Gastrocnemius medialis (tissue), 4 donors: ENCODE results near the gene TGFBRAP1. TPM values are rescaled to one million over a fixed set of nuclear protein-coding genes. Genes with fewer than 3 reads are reported as not detected.

Experiments
- ATAC-seq, 2 donors: fragments of 150-250 bp; one replicate each; pipeline ENCODE4 v1.9.1; 2016
- DNase-seq, 2 donors: peaks; one replicate each; pipeline ENCODE4 v3.0.0-alpha.2; 2019
- H3K27ac ChIP-seq, 4 donors: fragments of 200-600 bp; sonication (generic); 1 replicate in 1 of 4; 2 replicates in 3 of 4; pipeline ENCODE4 v1.5.1; 2016 to 2018; ENCODE audit warnings: mild to moderate bottlenecking in 2 of 4, moderate library complexity in 1 of 4
- H3K27me3 ChIP-seq, 3 donors: fragments of 200-600 bp; sonication (generic) in 2 of 3; 1 replicate in 1 of 3; 2 replicates in 2 of 3; pipeline versions ENCODE4 v1.5.1 to v1.6.0; 2016 to 2019; ENCODE audit warnings: mild to moderate bottlenecking in 1 of 3, moderate library complexity in 1 of 3
- H3K36me3 ChIP-seq, 2 donors: fragments of 200-600 bp; sonication (generic) in 1 of 2; one replicate each; pipeline ENCODE4 v1.5.1; 2017 to 2018
- H3K4me1 ChIP-seq, 2 donors: fragments of 200-600 bp; sonication (generic) in 1 of 2; one replicate each; pipeline ENCODE4 v1.5.1; 2016 to 2017; ENCODE audit warnings: mild to moderate bottlenecking in 2 of 2
- H3K4me3 ChIP-seq, 4 donors: fragments of 200-600 bp; sonication (generic) in 3 of 4; 1 replicate in 1 of 4; 2 replicates in 3 of 4; pipeline ENCODE4 v1.5.1; 2016 to 2019; ENCODE audit warnings: mild to moderate bottlenecking in 2 of 4
- H3K9me3 ChIP-seq, 3 donors: fragments of 200-600 bp; sonication (generic) in 2 of 3; 1 replicate in 1 of 3; 2 replicates in 2 of 3; pipeline ENCODE4 v1.5.1; 2016 to 2019
- POLR2A ChIP-seq, 2 donors: fragments of 450-650 bp; IDR thresholded peaks; one replicate each; pipeline ENCODE4 v1.6.1; 2017; ENCODE audit warnings: antibody characterized with exemption in 2 of 2, mild to moderate bottlenecking in 2 of 2, moderate library complexity in 2 of 2
- in situ Hi-C, 4 donors: fragments of 200-750 bp; cut with MboI; loops; one replicate each; pipeline versions ENCODE4 v1.15.0 to v1.8.0; 2017; ENCODE audit warnings: low sequenced_read_pairs in 4 of 4
- intact Hi-C: fragments of 100-400 bp; cut with DNase I; formaldehyde crosslinking; loops from one replicate; pipeline ENCODE4 v1.15.1; 2023; ENCODE audit warnings: low total_unique reads
- total RNA-seq, 4 donors: library from RNA; depleted of rRNA; stranded (reverse); fragments of >200 nt; gene quantifications; one replicate each; pipeline versions ENCODE4 v1.1.0 to v1.2.3, GENCODE V29; 2016
- TF ChIP-seq, protein P1 (sequence below), 5 experiments: fragments of 450-650 bp in 3 of 5; fragments of 200-600 bp in 2 of 5; sonication (generic) in 2 of 5; IDR thresholded peaks in 4 of 5; conservative IDR thresholded peaks in 1 of 5; 1 replicate in 4 of 5; 2 replicates in 1 of 5; pipeline ENCODE4 v1.5.1; 2016 to 2019; ENCODE audit warnings: antibody characterized with exemption in 5 of 5, mild to moderate bottlenecking in 3 of 5, moderate library complexity in 3 of 5

The TGFBRAP1 gene
- total RNA-seq, 4 donors from 2014 or later, result 19.7 to 28.9 (median 20.3) TPM

- peaks cover 86 to 96% of the 10 kb centered on the region in 2 donors for H3K4me1 ChIP-seq
- no peaks in the 10 kb centered on the region for H3K36me3 ChIP-seq
- in situ Hi-C loops, result no loop called here
These were observed 47.3 kb upstream of the TGFBRAP1 start for GRCh38 chr2:105376789-105377240.

DNA sequence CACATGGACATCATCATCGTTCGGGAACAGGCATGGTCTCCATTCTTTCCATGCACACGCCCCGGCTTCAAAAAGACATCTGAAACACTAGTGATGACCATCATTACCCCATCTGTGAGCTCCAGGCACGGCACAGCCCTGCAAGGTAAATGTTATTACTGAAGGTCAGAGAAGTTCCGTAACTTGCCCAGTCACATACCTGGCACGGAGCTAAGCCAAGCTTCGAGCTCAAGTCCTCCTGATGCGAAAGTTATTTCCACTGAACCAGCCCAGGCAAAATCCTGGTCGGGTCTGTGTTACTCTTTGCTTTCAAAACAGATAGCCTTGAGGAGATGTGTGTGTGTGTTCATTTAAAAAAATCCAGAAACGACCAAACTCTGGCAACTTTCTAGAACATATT lies 46.5 kb upstream of the TGFBRAP1 start:
- ATAC-seq (peak in 1 of 2 donors; percentile 11), DNase-seq (peak in 1 of 2 donors; percentile 64)
- no peaks in the 10 kb centered on the region for H3K9me3 ChIP-seq
- intact Hi-C loops, result no loop called here
- H3K4me1 ChIP-seq, result peaks cover 82 to 92% of the 10 kb centered on the region in 2 donors
- no peak overlapping the region for H3K4me3 ChIP-seq
- no peaks in the 10 kb centered on the region for H3K36me3 ChIP-seq
- in situ Hi-C loops, result no loop called here
- peak overlapping the region; percentile 63 to 79 (median 72) for H3K27ac ChIP-seq
- TF ChIP-seq POLR2A (IDR thresholded peaks at IDR 0.05), result no peak
- TF ChIP-seq, protein P1, sequence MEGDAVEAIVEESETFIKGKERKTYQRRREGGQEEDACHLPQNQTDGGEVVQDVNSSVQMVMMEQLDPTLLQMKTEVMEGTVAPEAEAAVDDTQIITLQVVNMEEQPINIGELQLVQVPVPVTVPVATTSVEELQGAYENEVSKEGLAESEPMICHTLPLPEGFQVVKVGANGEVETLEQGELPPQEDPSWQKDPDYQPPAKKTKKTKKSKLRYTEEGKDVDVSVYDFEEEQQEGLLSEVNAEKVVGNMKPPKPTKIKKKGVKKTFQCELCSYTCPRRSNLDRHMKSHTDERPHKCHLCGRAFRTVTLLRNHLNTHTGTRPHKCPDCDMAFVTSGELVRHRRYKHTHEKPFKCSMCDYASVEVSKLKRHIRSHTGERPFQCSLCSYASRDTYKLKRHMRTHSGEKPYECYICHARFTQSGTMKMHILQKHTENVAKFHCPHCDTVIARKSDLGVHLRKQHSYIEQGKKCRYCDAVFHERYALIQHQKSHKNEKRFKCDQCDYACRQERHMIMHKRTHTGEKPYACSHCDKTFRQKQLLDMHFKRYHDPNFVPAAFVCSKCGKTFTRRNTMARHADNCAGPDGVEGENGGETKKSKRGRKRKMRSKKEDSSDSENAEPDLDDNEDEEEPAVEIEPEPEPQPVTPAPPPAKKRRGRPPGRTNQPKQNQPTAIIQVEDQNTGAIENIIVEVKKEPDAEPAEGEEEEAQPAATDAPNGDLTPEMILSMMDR (IDR thresholded peaks at IDR 0.05 in 4 of 5, conservative IDR thresholded peaks at IDR 0.05 in 1 of 5), result no peak
- H3K27me3 ChIP-seq, result no peaks in the 10 kb centered on the region

More at GRCh38 chr2:105376789-105377240, 47.3 kb upstream of the TGFBRAP1 start:
- intact Hi-C loops, result no loop called here
- Histone ChIP-seq H3K9me3 (no peaks in the 10 kb centered on the region), H3K27ac (peak overlapping the region; percentile 57 to 79 (median 72)), H3K27me3 (no peaks in the 10 kb centered on the region), H3K4me3 (no peak overlapping the region)
- ATAC-seq (no peak), DNase-seq (no peak)
- TF ChIP-seq POLR2A (IDR thresholded peaks at IDR 0.05), result no peak
- TF ChIP-seq, protein P1 (IDR thresholded peaks at IDR 0.05 in 4 of 5, conservative IDR thresholded peaks at IDR 0.05 in 1 of 5), result no peak

DNA sequence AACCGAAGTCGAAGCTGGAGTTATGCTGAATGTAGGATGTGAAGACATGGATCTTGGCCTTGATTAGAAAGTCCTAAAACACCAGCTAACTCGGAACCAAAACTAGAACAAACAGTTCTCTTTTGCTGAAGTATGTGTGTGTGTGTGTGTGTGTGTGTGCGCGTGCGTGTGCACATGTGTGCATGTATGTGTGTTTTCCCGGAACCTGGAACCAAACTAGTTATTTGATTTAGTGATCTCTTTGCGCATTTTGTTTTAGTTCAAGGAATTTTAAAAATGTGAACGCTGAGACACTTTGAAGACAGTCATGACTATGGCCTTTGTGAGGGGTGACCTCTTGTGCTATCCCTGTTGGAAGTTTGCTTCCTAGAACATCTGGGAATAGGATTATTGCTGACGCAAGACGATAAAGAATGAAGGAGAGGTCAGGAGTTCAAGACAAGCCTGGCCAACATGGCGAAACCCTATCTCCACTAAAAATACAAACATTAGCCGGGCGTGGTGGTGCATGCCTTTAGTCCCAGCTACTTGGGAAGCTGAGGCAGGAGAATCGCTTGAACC lies 45.5 kb upstream of the TGFBRAP1 start:
- Histone ChIP-seq H3K36me3 (peaks cover 0 to 5% of the 10 kb centered on the region in 2 donors), H3K27ac (peak overlapping the region; percentile 63 to 79 (median 72)), H3K9me3 (no peaks in the 10 kb centered on the region), H3K4me1 (peaks cover 73 to 86% of the 10 kb centered on the region in 2 donors), H3K27me3 (no peaks in the 10 kb centered on the region), H3K4me3 (no peak overlapping the region)
- ATAC-seq (peak; percentile 22 to 30), DNase-seq (peak in 1 of 2 donors; percentile 39)
- intact Hi-C loops, result no loop called here
- in situ Hi-C loops, result no loop called here
- TF ChIP-seq POLR2A (IDR thresholded peaks at IDR 0.05), result no peak
- TF ChIP-seq, protein P1 (IDR thresholded peaks at IDR 0.05 in 4 of 5, conservative IDR thresholded peaks at IDR 0.05 in 1 of 5), result no peak

GRCh38 chr2:105373895-105374401 lies 44.4 kb upstream of the TGFBRAP1 start:
- Histone ChIP-seq H3K27me3 (no peaks in the 10 kb centered on the region), H3K4me1 (peaks cover 64 to 80% of the 10 kb centered on the region in 2 donors), H3K36me3 (peaks cover 0 to 5% of the 10 kb centered on the region in 2 donors), H3K27ac (peak overlapping the region; percentile 63 to 79 (median 72)), H3K9me3 (no peaks in the 10 kb centered on the region), H3K4me3 (no peak overlapping the region)
- DNase-seq (no peak), ATAC-seq (no peak)
- TF ChIP-seq POLR2A (IDR thresholded peaks at IDR 0.05), result no peak
- TF ChIP-seq, protein P1 (IDR thresholded peaks at IDR 0.05 in 4 of 5, conservative IDR thresholded peaks at IDR 0.05 in 1 of 5), result no peak
- in situ Hi-C loops, result loop anchor here in 3 of 4 donors (5.0 kb wide), 1 partner anchor 143 kb away; no protein-coding TSS in a partner anchor
- intact Hi-C loops, result loop anchor here (5.0 kb wide), 1 partner anchor 83 kb away; no protein-coding TSS in a partner anchor
